Prostate gland (tissue), 2 donors: ENCODE results near the gene KRTAP3-1. TPM values are rescaled to one million over a fixed set of nuclear protein-coding genes. Genes with fewer than 3 reads are reported as not detected.

Experiments used
- DNase-seq: peaks from one replicate; pipeline ENCODE4 v3.0.0-alpha.2; 2019; ENCODE audit warnings: low spot score
- H3K27ac ChIP-seq, 2 donors: fragments of 200-600 bp; sonication (generic); 2 replicates each; pipeline ENCODE4 v1.5.1; 2017 to 2019
- H3K27me3 ChIP-seq: fragments of 200-600 bp; sonication (generic); replicated peaks from 2 replicates; pipeline ENCODE4 v1.5.1; 2019; ENCODE audit not compliant: insufficient read depth
- H3K36me3 ChIP-seq, 2 donors: fragments of 200-600 bp; sonication (generic); 1 replicate in 1 of 2; 2 replicates in 1 of 2; pipeline versions ENCODE4 v1.5.1 to v1.8.1; 2017 to 2019
- H3K4me1 ChIP-seq: fragments of 200-600 bp; sonication (generic); replicated peaks from 2 replicates; pipeline ENCODE4 v1.5.1; 2019
- H3K4me3 ChIP-seq, 2 donors: fragments of 200-600 bp; sonication (generic); 2 replicates each; pipeline ENCODE4 v1.5.1; 2017 to 2019
- H3K9me3 ChIP-seq: fragments of 200-600 bp; sonication (generic); 2 replicates; pipeline ENCODE4 v1.5.1; 2017
- CTCF ChIP-seq, 4 experiments: fragments of 200-600 bp in 2 of 4; fragments of 450-650 bp in 2 of 4; sonication (generic) in 2 of 4; IDR thresholded peaks; 1 replicate in 3 of 4; 2 replicates in 1 of 4; pipeline ENCODE4 v1.5.1; 2016 to 2019; ENCODE audit warnings: antibody characterized with exemption in 4 of 4, mild to moderate bottlenecking in 2 of 4, moderate library complexity in 2 of 4
- POLR2A ChIP-seq: fragments of 450-650 bp; IDR thresholded peaks from one replicate; pipeline ENCODE4 v1.6.1; 2016; ENCODE audit warnings: antibody characterized with exemption, mild to moderate bottlenecking
- POLR2AphosphoS5 ChIP-seq: sonication (generic); formaldehyde crosslinking; IDR thresholded peaks from one replicate; pipeline ENCODE4 v1.6.1; 2017; ENCODE audit warnings: antibody characterized with exemption
- WGBS: methylation state at CpG from one replicate; pipeline ENCODE4 v1.1.5; 2018; 5-methylcytosine and 5-hydroxymethylcytosine counted together
- intact Hi-C: fragments of 100-400 bp; cut with DNase I; formaldehyde crosslinking; loops from one replicate; pipeline ENCODE4 v1.14.2; 2022
- total RNA-seq, 2 donors: library from RNA; depleted of rRNA; stranded (reverse); fragments of >200 nt; gene quantifications; one replicate each; pipeline ENCODE4 v1.1.0, GENCODE V29; 2016

Gene KRTAP3-1
- total RNA-seq, 2 donors from 2014 or later, result not detected

DNA sequence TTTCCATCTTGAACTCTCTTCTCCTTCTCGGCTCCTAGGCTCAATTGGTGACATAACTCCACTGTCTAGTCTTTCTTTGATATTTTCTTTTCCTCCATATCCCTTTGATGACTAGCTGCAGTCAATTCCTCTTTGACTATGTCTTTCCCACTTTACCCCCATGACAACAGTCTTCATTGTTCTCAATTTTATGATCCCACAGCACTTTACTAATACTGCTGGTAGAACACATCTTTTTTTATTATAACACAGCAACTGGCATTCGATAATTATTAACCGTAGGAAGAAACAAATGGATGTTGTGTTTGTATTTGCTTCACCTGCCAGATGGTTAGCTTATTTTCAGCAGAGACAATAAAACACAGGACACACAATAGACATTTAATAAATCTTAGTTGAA, 16.3 kb downstream of the KRTAP3-1 start:
- WGBS, result 78% methylated on average over 3 of the region's 3 CpGs
- intact Hi-C loops, result no loop called here
- Histone ChIP-seq H3K27ac (no peak overlapping the region), H3K9me3 (no peaks in the 10 kb centered on the region), H3K27me3 (no peaks in the 10 kb centered on the region), H3K4me1 (no peaks in the 10 kb centered on the region), H3K36me3 (no peaks in the 10 kb centered on the region), H3K4me3 (no peak overlapping the region)
- TF ChIP-seq CTCF (IDR thresholded peaks at IDR 0.05), result no peak
- no peak for TF ChIP-seq POLR2A
- TF ChIP-seq POLR2AphosphoS5, result no peak
- no peak for DNase-seq

- Histone ChIP-seq H3K27me3 (no peaks in the 10 kb centered on the region), H3K4me1 (no peaks in the 10 kb centered on the region), H3K4me3 (no peak overlapping the region), H3K27ac (no peak overlapping the region), H3K36me3 (no peaks in the 10 kb centered on the region), H3K9me3 (no peaks in the 10 kb centered on the region)
- DNase-seq, result no peak
- 58% methylated on average over 8 of the region's 8 CpGs for WGBS
- intact Hi-C loops, result no loop called here
- TF ChIP-seq CTCF (IDR thresholded peaks at IDR 0.05), result no peak
Observed at GRCh38 chr17:40986920-40987319, 22.0 kb downstream of the KRTAP3-1 start.

GRCh38 chr17:40984226-40984625, 24.7 kb downstream of the KRTAP3-1 start, which contains the start of gene KRT40:
KRT40 (minus strand) TSS chr17:40984326; CDS start chr17:40984273, 53 bp downstream.
- H3K27ac ChIP-seq, result no peak within 1 kb of the TSS
- H3K36me3 ChIP-seq, result no peaks in the 10 kb centered on the region
- H3K4me1 ChIP-seq, result no peaks in the 10 kb centered on the region
- no peaks in the 10 kb centered on the region for H3K27me3 ChIP-seq
- no peak within 1 kb of the TSS for H3K4me3 ChIP-seq
- intact Hi-C loops, result no loop called here
- 65% methylated on average over 3 of the region's 3 CpGs for WGBS
- DNase-seq, result no peak
- TF ChIP-seq POLR2AphosphoS5 (no peak), POLR2A (no peak), CTCF (IDR thresholded peaks at IDR 0.05) (no peak)
- no peaks in the 10 kb centered on the region for H3K9me3 ChIP-seq

GRCh38 chr17:40981115-40981514, 27.8 kb downstream of the KRTAP3-1 start:
- H3K4me1 ChIP-seq, result no peaks in the 10 kb centered on the region
- H3K27me3 ChIP-seq, result no peaks in the 10 kb centered on the region
- H3K4me3 ChIP-seq, result no peak overlapping the region
- TF ChIP-seq POLR2AphosphoS5 (no peak), POLR2A (no peak), CTCF (IDR thresholded peaks at IDR 0.05) (no peak)
- 68% methylated on average over 5 of the region's 5 CpGs for WGBS
- intact Hi-C loops, result no loop called here
- no peaks in the 10 kb centered on the region for H3K36me3 ChIP-seq
- H3K27ac ChIP-seq, result no peak overlapping the region
- DNase-seq, result no peak
- no peaks in the 10 kb centered on the region for H3K9me3 ChIP-seq

GRCh38 chr17:40980596-40980995, 28.3 kb downstream of the KRTAP3-1 start:
- no peak for DNase-seq
- Histone ChIP-seq H3K4me3 (no peak overlapping the region), H3K27me3 (no peaks in the 10 kb centered on the region), H3K27ac (no peak overlapping the region), H3K4me1 (no peaks in the 10 kb centered on the region), H3K36me3 (no peaks in the 10 kb centered on the region), H3K9me3 (no peaks in the 10 kb centered on the region)
- intact Hi-C loops, result no loop called here
- WGBS, result 19% methylated on average over 8 of the region's 8 CpGs
- no peak for TF ChIP-seq CTCF (IDR thresholded peaks at IDR 0.05)
- TF ChIP-seq POLR2AphosphoS5, result no peak
- no peak for TF ChIP-seq POLR2A
